Ovary (tissue), 3 donors: ENCODE data around the gene HOXC9.

Source experiments
- CTCF ChIP-seq, 3 donors: fragments of 450-650 bp in 2 of 3; fragments of 200-600 bp in 1 of 3; IDR thresholded peaks; one replicate each; pipeline versions ENCODE4 v1.5.1 to v1.8.0; 2016 to 2022; ENCODE audit warnings: antibody characterized with exemption in 3 of 3, mild to moderate bottlenecking in 1 of 3
- EP300 ChIP-seq: sonication (generic); formaldehyde crosslinking; IDR thresholded peaks from one replicate; pipeline ENCODE4 v1.6.1; 2017; ENCODE audit warnings: antibody characterized with exemption
- POLR2A ChIP-seq: fragments of 450-650 bp; IDR thresholded peaks from one replicate; pipeline ENCODE4 v1.6.1; 2017; ENCODE audit warnings: antibody characterized with exemption, mild to moderate bottlenecking, moderate library complexity
- donor health status: DM: no; HTN: no; CAD: no.

GRCh38 chr12:53978477-53979356 is 21.2 kb upstream of the HOXC9 start:
- TF ChIP-seq CTCF (IDR thresholded peaks at IDR 0.05) (no peak), POLR2A (no peak), EP300 (no peak)
